ENCODE data around the gene SMARCAD1.

Gene SMARCAD1

GRCh38 chr4:94226763-94227162 lies 19.1 kb downstream of the SMARCAD1 start:
- no peak overlapping the region for H3K27ac ChIP-seq
- TF ChIP-seq CTCF (conservative IDR thresholded peaks at IDR 0.05) (no peak), ZFX (IDR thresholded peaks at IDR 0.05) (no peak)

GRCh38 chr4:94228493-94229216 lies 21.0 kb downstream of the SMARCAD1 start:
- TF ChIP-seq CTCF (conservative IDR thresholded peaks at IDR 0.05) = no peak
- no peak overlapping the region for H3K27ac ChIP-seq

- no peak for TF ChIP-seq ZFX (IDR thresholded peaks at IDR 0.05)
- no peak for TF ChIP-seq CTCF (conservative IDR thresholded peaks at IDR 0.05)
- no peak overlapping the region for H3K27ac ChIP-seq
These were observed 24.9 kb downstream of the SMARCAD1 start for GRCh38 chr4:94232519-94232918.

GRCh38 chr4:94235825-94236224 lies 28.2 kb downstream of the SMARCAD1 start:
- no peak overlapping the region for H3K27ac ChIP-seq
- TF ChIP-seq CTCF (conservative IDR thresholded peaks at IDR 0.05) (no peak), ZFX (IDR thresholded peaks at IDR 0.05) (no peak)

GRCh38 chr4:94237271-94237670 lies 29.6 kb downstream of the SMARCAD1 start:
- H3K27ac ChIP-seq = no peak overlapping the region
- TF ChIP-seq CTCF (conservative IDR thresholded peaks at IDR 0.05) (no peak), ZFX (IDR thresholded peaks at IDR 0.05) (no peak)

GRCh38 chr4:94238160-94238559 lies 30.5 kb downstream of the SMARCAD1 start:
- H3K27ac ChIP-seq = no peak overlapping the region
- TF ChIP-seq CTCF (conservative IDR thresholded peaks at IDR 0.05) (no peak), ZFX (IDR thresholded peaks at IDR 0.05) (no peak)

- TF ChIP-seq CTCF (conservative IDR thresholded peaks at IDR 0.05) (no peak), ZFX (IDR thresholded peaks at IDR 0.05) (no peak)
- no peak overlapping the region for H3K27ac ChIP-seq
These were observed 32.7 kb downstream of the SMARCAD1 start for GRCh38 chr4:94240384-94240783.

Measured in C4-2B (cell line).